Lower leg skin (tissue), 3 donors: ENCODE results near the gene PPP4R3A.

Source experiments
- POLR2A ChIP-seq, 2 donors: fragments of 450-650 bp; IDR thresholded peaks; one replicate each; pipeline ENCODE4 v1.6.1; 2016 to 2017; ENCODE audit warnings: antibody characterized with exemption in 2 of 2, mild to moderate bottlenecking in 1 of 2, moderate library complexity in 1 of 2
- TF ChIP-seq, protein P1 (sequence below), 3 donors: fragments of 450-650 bp; IDR thresholded peaks; one replicate each; pipeline ENCODE4 v1.5.1; 2016; ENCODE audit warnings: antibody characterized with exemption in 3 of 3, mild to moderate bottlenecking in 3 of 3, moderate library complexity in 2 of 3

DNA sequence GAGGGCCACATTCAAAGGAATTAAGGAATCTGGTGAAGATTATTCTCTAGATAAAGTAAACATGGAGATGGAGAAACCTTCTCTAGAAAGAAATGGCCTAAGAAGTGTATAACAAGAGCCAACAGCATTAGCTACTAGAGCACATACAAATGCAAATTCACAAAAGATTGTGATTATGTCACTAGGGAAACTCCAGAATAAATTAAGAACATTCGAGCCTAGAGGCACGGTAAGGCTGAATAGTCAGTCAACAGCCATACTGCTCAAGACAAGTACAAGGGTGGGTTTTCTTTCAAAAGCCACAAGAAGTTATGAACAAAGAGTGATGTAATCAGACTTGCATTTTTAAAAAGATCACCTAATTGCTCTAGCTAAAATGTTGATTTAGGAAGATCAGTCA is 25.4 kb downstream of the PPP4R3A start:
- no peak for TF ChIP-seq POLR2A (IDR thresholded peaks at IDR 0.05)
- TF ChIP-seq, protein P1, sequence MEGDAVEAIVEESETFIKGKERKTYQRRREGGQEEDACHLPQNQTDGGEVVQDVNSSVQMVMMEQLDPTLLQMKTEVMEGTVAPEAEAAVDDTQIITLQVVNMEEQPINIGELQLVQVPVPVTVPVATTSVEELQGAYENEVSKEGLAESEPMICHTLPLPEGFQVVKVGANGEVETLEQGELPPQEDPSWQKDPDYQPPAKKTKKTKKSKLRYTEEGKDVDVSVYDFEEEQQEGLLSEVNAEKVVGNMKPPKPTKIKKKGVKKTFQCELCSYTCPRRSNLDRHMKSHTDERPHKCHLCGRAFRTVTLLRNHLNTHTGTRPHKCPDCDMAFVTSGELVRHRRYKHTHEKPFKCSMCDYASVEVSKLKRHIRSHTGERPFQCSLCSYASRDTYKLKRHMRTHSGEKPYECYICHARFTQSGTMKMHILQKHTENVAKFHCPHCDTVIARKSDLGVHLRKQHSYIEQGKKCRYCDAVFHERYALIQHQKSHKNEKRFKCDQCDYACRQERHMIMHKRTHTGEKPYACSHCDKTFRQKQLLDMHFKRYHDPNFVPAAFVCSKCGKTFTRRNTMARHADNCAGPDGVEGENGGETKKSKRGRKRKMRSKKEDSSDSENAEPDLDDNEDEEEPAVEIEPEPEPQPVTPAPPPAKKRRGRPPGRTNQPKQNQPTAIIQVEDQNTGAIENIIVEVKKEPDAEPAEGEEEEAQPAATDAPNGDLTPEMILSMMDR (IDR thresholded peaks at IDR 0.05), result no peak
